Ovary (tissue), 9 donors: Measurements from ENCODE around the gene C9orf50. TPM values are rescaled to one million over a fixed set of nuclear protein-coding genes. Genes with fewer than 3 reads are reported as not detected.

Experiments used
- DNase-seq, 5 donors: peaks; one replicate each; pipeline ENCODE4 v3.0.0-alpha.2; 2019 to 2020
- H3K27ac ChIP-seq, 2 donors: fragments of 200-600 bp; one replicate each; pipeline versions ENCODE4 v1.5.1 to v1.8.0; 2019 to 2022
- H3K27me3 ChIP-seq: fragments of 200-600 bp; one replicate; pipeline ENCODE4 v1.8.0; 2022
- H3K36me3 ChIP-seq: fragments of 200-600 bp; sonication (generic); one replicate; pipeline ENCODE4 v1.5.1; 2019
- H3K4me1 ChIP-seq: one replicate; pipeline ENCODE4 v1.8.1; 2013; ENCODE audit warnings: mild to moderate bottlenecking, moderate library complexity; ENCODE audit not compliant: insufficient read depth
- H3K4me3 ChIP-seq: fragments of 200-600 bp; sonication (generic); one replicate; pipeline ENCODE4 v1.5.1; 2017
- H3K9me3 ChIP-seq, 2 donors: fragments of 200-600 bp in 1 of 2; sonication (generic) in 1 of 2; one replicate each; pipeline versions ENCODE4 v1.5.1 to v1.8.1; 2013 to 2019; ENCODE audit warnings: mild to moderate bottlenecking in 1 of 2, moderate library complexity in 1 of 2
- CTCF ChIP-seq, 3 donors: fragments of 450-650 bp in 2 of 3; fragments of 200-600 bp in 1 of 3; IDR thresholded peaks; one replicate each; pipeline versions ENCODE4 v1.5.1 to v1.8.0; 2016 to 2022; ENCODE audit warnings: antibody characterized with exemption in 3 of 3, mild to moderate bottlenecking in 1 of 3
- EP300 ChIP-seq: sonication (generic); formaldehyde crosslinking; IDR thresholded peaks from one replicate; pipeline ENCODE4 v1.6.1; 2017; ENCODE audit warnings: antibody characterized with exemption
- POLR2A ChIP-seq: fragments of 450-650 bp; IDR thresholded peaks from one replicate; pipeline ENCODE4 v1.6.1; 2017; ENCODE audit warnings: antibody characterized with exemption, mild to moderate bottlenecking, moderate library complexity
- WGBS, 3 donors: extraction: QIAGEN DNeasy Blood & Tissue Kit in 1 of 3; methylation state at CpG; one replicate each; pipeline versions ENCODE4 v1.1.5 to v1.1.7; 2013 to 2017; 5-methylcytosine and 5-hydroxymethylcytosine counted together
- intact Hi-C, 4 donors: fragments of 100-400 bp; cut with DNase I; formaldehyde crosslinking; loops; one replicate each; pipeline versions ENCODE4 v1.11.0 to v1.15.1; 2022 to 2023
- polyA plus RNA-seq, 2 donors: library from polyadenylated mRNA; stranded (reverse); fragments of 200-250 nt in 1 of 2; fragments of 350-450 nt in 1 of 2; fragmentation: Illumina TruSeq in 1 of 2; extraction: RNeasy Lipid Tissue Mini Kit (QIAGEN cat#74804) in 1 of 2; gene quantifications; one replicate each; pipeline ENCODE4 v1.2.3, GENCODE V29; 2013 to 2014
- total RNA-seq, 7 donors: library from RNA; depleted of rRNA in 2 of 7; stranded (reverse); fragments of >200 nt in 2 of 7; fragmentation: NEBNext Ultra II Directional in 3 of 7; extraction: Animal tissue kit (Norgen Biotek cat#: 25700) in 3 of 7; gene quantifications; one replicate each; pipeline versions ENCODE4 v1.1.0 to v1.2.4, GENCODE V29; 2016 to 2023
- donor health status: DM: no; HTN: no; CAD: no; lungs with moderate emphysema.
- donor health status: DM: no; HTN: no; CAD: no.
- donor health status: Bipolar disorder and iron deficiency.
- donor health status: DM: yes; HTN: yes; CAD: no.
- donor health status: DM: no; HTN: no; CAD: no.
- donor health status: DM: yes; HTN: yes; CAD: no.

C9orf50 gene
- total and polyA plus RNA-seq, 9 donors = 0.07 to 1.1 (median 0.30) TPM; not detected in 6

GRCh38 chr9:129606161-129607026 lies 14.5 kb downstream of the C9orf50 start:
- intact Hi-C loops = loop anchor here (5.0 to 10.0 kb wide), 8 partner anchors 52 to 432 kb away; partner anchors contain the start of gene IER5L (in 1 of the 4)
- 58 to 62% (median 58%) methylated on average over 15 of the region's 15 CpGs for WGBS, 3 donors
- peaks cover 16% of the 10 kb centered on the region for H3K4me1 ChIP-seq

GRCh38 chr9:129604766-129605163 lies 16.1 kb downstream of the C9orf50 start:
- no peak for DNase-seq
- Histone ChIP-seq H3K4me1 (peaks cover 12% of the 10 kb centered on the region), H3K27ac (no peak overlapping the region), H3K9me3 (no peaks in the 10 kb centered on the region), H3K27me3 (no peaks in the 10 kb centered on the region), H3K4me3 (no peak overlapping the region), H3K36me3 (no peaks in the 10 kb centered on the region)
- TF ChIP-seq CTCF (IDR thresholded peaks at IDR 0.05) = no peak
- no peak for TF ChIP-seq EP300
- no peak for TF ChIP-seq POLR2A
- intact Hi-C loops = loop anchor here (5.0 to 10.0 kb wide), 9 partner anchors 50 to 430 kb away; partner anchors contain the start of gene IER5L (in 1 of the 4)
- 62 to 65% (median 63%) methylated on average over 8 of the region's 8 CpGs for WGBS, 3 donors

More at GRCh38 chr9:129606161-129607026, 14.5 kb downstream of the C9orf50 start:
- Histone ChIP-seq H3K27ac (peak overlapping the region; percentile 49 to 56), H3K27me3 (no peaks in the 10 kb centered on the region), H3K4me3 (no peak overlapping the region), H3K36me3 (no peaks in the 10 kb centered on the region), H3K9me3 (no peaks in the 10 kb centered on the region)
- no peak for DNase-seq
- TF ChIP-seq EP300 = no peak
- no peak for TF ChIP-seq CTCF (IDR thresholded peaks at IDR 0.05)
- no peak for TF ChIP-seq POLR2A

- H3K9me3 ChIP-seq = no peaks in the 10 kb centered on the region
- TF ChIP-seq CTCF (IDR thresholded peaks at IDR 0.05) = no peak
- TF ChIP-seq EP300 = no peak
- no peak for TF ChIP-seq POLR2A
- peaks cover 10% of the 10 kb centered on the region for H3K4me1 ChIP-seq
- no peaks in the 10 kb centered on the region for H3K36me3 ChIP-seq
- H3K4me3 ChIP-seq = no peak overlapping the region
- intact Hi-C loops = loop anchor here (5.0 to 10.0 kb wide), 6 partner anchors 49 to 429 kb away; partner anchors contain the start of gene IER5L (in 1 of the 4)
- H3K27me3 ChIP-seq = no peaks in the 10 kb centered on the region
- DNase-seq = no peak
- WGBS, 3 donors = 69 to 76% (median 75%) methylated on average over 12 of the region's 12 CpGs
- no peak overlapping the region for H3K27ac ChIP-seq
Measured at GRCh38 chr9:129604056-129604765, 16.7 kb downstream of the C9orf50 start.

- DNase-seq = peak in 2 of 5 donors; percentile 61 to 65
- Histone ChIP-seq H3K4me3 (no peak overlapping the region), H3K4me1 (peaks cover 8% of the 10 kb centered on the region), H3K36me3 (no peaks in the 10 kb centered on the region), H3K9me3 (no peaks in the 10 kb centered on the region), H3K27ac (no peak overlapping the region), H3K27me3 (no peaks in the 10 kb centered on the region)
- intact Hi-C loops = loop anchor here (5.0 to 10.0 kb wide), 6 partner anchors 48 to 428 kb away; partner anchors contain the start of gene IER5L (in 1 of the 4)
- 56 to 63% (median 63%) methylated on average over 10 of the region's 10 CpGs for WGBS, 3 donors
- TF ChIP-seq CTCF (IDR thresholded peaks at IDR 0.05) = no peak
- no peak for TF ChIP-seq POLR2A
- no peak for TF ChIP-seq EP300
Measured at GRCh38 chr9:129602598-129603415, 18.1 kb downstream of the C9orf50 start.
